NCI-H82 treated with DMSO at 0.1 percent for 48 hours (cell line): ENCODE data around the gene TNRC6A.
"Not testable (repeated sequence)": the region's sequence is repeated elsewhere in the genome, so short reads cannot be mapped to it uniquely, and the experiment has no call there.

Source experiments
- DNase-seq: peaks from one replicate; lab custom pipeline; 2025; ENCODE audit not compliant: unreplicated experiment; lab: John Stamatoyannopoulos, UW

TNRC6A gene

DNA sequence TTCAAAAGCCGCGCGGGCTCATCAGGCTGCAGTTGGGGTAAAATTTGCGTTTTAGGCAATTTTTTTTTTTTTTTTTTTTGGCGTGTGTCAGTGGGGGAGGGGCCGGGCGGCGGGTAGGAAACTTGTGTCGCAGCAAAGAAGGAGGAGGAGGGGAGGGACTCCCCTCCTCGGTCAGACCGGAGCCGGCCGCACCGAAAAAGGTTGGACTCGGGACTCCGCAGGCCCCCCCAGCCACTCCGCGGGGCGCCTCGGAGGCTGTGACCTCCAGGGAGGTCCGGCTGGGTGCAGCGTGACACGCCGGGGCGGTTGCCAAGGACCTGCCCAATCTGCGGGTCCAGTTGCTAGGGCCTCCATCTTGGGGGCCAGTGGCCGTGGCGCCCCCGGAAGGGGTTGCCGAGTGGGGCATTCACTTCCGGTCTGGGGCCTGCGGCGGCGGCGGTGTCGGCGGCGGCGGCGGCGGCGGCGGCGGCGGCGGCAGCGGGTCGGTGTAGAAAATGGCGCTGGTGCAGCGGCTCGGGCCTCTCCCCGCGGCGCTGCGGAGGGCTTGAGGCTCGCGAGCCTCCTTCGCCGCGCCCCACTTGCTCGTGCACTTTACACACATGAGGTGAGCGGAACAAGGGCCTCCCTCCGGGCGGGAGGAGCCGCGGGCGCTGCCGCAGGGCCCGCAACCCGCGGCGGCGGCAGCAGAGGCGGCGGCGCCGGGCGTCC, at the start of gene TNRC6A:
Gene TNRC6A (plus strand): TSS at position 409 of the 708 bp plus-strand sequence. CDS start 191 bp downstream, at position 600.
- peak; percentile 53 for DNase-seq

DNA sequence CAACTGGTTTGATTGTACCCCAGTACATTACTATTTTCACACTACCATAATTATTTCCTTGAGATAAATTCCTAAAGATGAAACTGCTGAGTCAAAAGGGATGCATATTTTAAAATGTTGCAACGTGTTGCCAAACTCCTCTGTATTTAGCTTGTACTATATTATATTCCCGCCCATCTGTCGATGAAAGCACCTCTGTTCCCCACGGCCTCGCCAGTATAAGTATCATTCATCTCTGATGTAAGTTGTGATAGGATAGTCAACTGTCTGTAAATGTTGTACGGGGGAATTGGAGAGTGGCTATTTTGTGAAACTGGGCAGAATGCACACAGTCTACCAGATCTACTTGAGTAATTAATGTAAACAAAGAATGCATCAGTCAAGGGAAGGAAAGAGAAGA, 47.7 kb upstream of the TNRC6A start:
- DNase-seq, result no peak

DNA sequence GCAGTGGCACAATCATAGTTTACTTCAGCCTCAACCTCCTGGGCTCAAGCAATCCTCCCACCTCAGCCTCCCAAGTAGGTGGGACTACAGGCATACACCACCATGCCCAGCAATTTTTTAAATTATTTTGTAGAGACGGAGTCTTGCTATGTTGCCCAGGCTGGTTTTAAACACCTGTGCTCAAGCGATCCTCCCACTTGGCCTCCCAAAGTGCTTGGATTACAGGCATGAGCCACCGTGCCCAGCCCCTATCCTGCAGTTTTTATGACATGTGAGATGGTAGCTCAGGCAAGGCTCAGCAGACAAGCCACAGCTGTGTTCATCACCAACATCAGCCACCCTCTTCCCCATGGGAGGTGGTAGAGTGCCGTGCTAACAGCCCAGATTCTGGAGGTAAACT, 46.2 kb upstream of the TNRC6A start:
- no peak for DNase-seq

GRCh38 chr16:24683847-24684493, 45.5 kb upstream of the TNRC6A start:
- no peak for DNase-seq

DNA sequence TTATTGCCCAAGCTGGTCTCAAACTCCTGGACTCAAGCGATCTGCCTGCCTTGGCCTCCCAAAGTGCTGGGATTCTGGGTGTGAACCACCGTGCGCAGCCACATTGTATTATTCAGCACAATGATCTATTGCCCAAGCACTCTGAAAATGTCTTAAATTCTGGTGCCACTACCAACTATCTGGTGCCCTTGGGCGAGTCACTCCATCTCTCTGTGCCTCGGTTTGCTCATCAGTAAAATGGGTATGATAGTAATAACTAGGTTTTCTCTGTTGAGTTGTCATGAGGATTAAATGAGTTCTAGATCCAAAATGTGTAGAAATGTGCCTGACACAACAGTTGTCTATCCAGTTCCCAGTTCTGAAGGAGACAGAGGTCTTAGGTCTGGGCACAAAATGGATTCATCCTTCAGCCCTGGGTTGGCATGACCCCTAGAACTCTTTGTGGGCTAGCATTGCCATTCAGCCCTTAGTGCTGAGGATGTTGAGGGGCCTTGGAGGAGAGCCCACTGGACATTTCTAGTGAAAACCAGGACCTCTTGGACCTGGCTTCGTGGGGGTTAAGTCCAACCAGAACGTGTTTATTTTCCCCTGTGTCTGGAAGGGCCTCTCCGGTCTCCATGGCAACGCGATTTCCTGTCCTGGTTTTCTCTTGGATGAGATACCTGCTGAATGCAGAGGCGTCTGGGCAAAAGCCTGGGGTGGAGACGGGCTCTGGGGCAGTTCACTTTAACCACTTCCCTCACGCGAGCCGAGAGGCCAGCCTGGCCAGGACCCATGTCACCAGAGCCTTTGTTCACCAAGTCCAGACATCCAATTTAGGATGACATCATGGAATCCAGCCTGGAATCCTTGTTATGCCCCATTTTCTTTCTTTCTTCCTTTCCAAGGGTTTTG, 43.7 kb upstream of the TNRC6A start:
- no peak for DNase-seq

- no peak for DNase-seq
Measured at GRCh38 chr16:24686678-24687077, 42.8 kb upstream of the TNRC6A start.

- DNase-seq, result no peak
Measured at GRCh38 chr16:24688359-24688758, 41.1 kb upstream of the TNRC6A start.

DNA sequence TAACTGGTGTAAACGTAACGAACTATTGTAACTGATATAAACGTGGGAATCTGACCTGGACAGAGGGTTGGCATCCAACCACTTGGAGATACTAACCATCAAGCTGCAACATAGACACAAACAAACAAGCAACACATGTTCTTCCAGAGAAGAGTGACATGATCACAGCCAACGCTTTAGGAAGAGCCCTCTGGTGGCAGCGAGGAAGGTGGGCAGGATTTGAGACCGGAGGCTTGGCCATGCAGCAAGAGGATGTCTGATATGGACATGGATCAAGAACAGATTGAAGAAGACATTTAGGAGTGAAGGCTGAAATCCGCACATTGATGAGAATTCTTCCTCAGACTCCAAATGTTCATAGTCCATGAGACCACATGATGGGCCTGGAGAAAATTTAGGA, 40.3 kb upstream of the TNRC6A start:
- DNase-seq, result peak; percentile 40

GRCh38 chr16:24692854-24693253, 36.6 kb upstream of the TNRC6A start:
- DNase-seq, result no peak

DNA sequence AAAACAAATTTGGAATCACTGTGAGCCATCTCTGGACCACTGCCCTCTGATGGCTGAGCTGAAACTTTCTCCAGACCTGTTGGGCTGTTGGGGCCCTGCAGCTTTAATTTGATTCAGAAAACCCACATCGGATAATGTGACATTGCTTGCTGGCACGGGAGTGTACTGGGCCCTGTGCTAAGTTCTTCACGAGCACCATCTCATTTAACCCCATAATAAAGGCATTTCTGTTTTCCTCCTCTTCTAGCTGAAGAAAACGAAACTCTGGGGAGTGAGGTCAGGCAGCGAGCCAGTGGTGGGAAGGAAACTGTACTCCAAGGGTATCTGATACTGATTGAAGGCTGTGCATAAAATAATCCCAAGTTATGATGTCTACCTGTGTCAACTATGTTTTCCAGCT, 34.5 kb upstream of the TNRC6A start:
- DNase-seq, result no peak

GRCh38 chr16:24696699-24697098, 32.8 kb upstream of the TNRC6A start:
- no peak for DNase-seq

DNA sequence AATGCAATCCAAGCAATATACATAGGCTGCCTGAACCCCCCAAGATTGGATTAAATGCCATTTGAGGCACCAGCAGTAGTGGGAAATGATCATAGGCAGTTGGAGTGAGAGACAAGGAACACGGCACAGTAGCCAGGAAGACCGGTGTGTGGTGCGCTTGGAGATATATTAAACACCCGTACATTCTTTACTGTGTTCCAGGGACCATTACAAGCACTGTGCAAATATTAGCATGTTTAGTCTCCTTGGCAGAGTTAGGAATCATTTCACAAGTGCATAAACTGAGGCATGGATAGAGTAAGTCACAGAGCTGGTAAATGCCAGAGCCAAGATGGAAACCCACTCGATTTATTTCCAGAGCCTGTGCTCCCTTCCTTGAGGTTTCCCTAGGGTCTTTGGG, 31.1 kb upstream of the TNRC6A start:
- DNase-seq, result no peak

GRCh38 chr16:24699151-24699723, 30.2 kb upstream of the TNRC6A start:
- DNase-seq, result no peak

GRCh38 chr16:24700549-24701392, 28.7 kb upstream of the TNRC6A start:
- DNase-seq, result no peak

DNA sequence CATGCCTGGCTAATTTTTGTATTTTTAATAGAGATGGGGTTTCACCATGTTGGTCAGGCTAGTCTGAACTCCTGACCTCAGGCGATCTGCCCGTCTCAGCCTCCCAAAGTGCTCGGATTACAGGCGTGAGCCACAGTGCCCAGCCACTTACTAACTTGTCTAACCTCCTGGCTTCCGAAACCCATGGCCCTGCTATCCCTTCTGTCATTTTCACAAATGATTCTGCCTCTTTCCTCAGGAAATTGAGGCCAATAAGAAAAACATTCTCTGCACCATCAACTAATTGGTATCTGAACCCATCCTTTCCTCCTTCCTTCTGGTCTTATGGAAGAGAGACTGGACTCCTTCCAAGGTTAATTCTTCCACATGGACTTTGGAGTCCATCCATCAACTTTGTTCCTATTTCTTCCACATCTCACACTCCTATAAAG, 27.9 kb upstream of the TNRC6A start:
- DNase-seq, result no peak

DNA sequence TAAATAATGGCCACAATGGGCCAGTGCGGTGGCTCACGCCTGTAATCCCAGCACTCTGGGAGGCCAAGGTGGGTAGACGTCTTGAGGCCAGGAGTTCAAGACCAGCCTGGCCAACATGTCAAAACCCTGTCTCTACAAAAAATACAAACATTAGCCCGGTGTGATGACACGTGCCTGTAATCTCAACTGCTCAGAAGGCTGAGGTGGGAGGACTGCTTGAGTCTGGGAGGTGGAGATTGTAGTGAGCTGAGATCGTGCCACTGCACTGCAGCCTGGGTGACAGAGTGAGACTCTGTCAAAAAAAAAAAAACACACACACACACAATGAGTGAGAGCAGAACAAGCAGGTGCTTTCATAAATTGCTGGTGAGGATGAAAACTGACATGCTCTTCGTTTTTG, 21.7 kb upstream of the TNRC6A start:
- not testable (repeated sequence) for DNase-seq

GRCh38 chr16:24713379-24713778, 16.1 kb upstream of the TNRC6A start:
- DNase-seq, result no peak

DNA sequence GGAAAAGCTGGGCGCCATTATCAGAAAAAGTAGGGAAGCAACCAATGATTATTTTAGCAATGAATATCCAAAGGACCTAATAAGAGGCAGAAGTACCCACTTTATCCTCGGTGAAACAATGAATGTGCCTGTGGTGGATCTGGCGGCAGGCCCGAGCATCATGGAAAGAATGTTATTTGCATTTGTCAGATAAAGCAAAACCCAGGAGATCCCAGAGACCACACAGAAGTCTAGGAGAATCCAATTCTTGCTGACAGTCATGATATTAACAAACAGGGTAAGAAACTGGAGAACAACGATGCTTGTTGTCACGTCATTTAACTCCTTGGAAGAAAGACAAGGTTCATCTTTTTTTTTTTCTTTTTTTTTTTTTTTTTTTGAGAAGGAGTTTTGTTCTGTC, 12.0 kb upstream of the TNRC6A start:
- no peak for DNase-seq

- no peak for DNase-seq
Measured at GRCh38 chr16:24718967-24719521, 10.4 kb upstream of the TNRC6A start.

- no peak for DNase-seq
Measured at GRCh38 chr16:24721830-24722238, 7.6 kb upstream of the TNRC6A start.
